SK-MEL-5 (cell line): ENCODE measurements around the gene GDI1. TPM values are rescaled to one million over a fixed set of nuclear protein-coding genes. Genes with fewer than 3 reads are reported as not detected.
"Not testable (repeated sequence)": the region's sequence is repeated elsewhere in the genome, so short reads cannot be mapped to it uniquely, and the experiment has no call there.

Experiments
- DNase-seq: peaks from one replicate; pipeline ENCODE4 v3.0.0-alpha.2; 2016; ENCODE audit warnings: low read depth, low spot score
- in situ Hi-C: cut with HindIII; loops from 2 replicates; pipeline ENCODE4 v1.10.0; 2016; ENCODE audit warnings: low sequenced_read_pairs, high pct_unique_total_duplicates, low pct_unique_long_range_greater_than_20kb
- polyA plus RNA-seq, 2 experiments: library from polyadenylated mRNA; depleted of rRNA; stranded (reverse); fragments of >200 nt; gene quantifications; 2 replicates each; pipeline ENCODE4 v1.2.3, GENCODE V29; 2015
- total RNA-seq: library from RNA; depleted of rRNA; stranded (reverse); fragments of >200 nt; shearing (Covaris generic); gene quantifications from 2 replicates; pipeline ENCODE4 v1.2.3, GENCODE V29; 2014; rRNA removed

GDI1 gene
- total RNA-seq, result 48.8 and 61.9 TPM in 2 replicates
- 97.6 and 117 TPM in 2 replicates for polyA plus RNA-seq (2015; cell fraction: cytosol; rRNA removed)
- polyA plus RNA-seq (2015; cell fraction: nucleus; rRNA removed), result 363 and 472 TPM in 2 replicates

DNA sequence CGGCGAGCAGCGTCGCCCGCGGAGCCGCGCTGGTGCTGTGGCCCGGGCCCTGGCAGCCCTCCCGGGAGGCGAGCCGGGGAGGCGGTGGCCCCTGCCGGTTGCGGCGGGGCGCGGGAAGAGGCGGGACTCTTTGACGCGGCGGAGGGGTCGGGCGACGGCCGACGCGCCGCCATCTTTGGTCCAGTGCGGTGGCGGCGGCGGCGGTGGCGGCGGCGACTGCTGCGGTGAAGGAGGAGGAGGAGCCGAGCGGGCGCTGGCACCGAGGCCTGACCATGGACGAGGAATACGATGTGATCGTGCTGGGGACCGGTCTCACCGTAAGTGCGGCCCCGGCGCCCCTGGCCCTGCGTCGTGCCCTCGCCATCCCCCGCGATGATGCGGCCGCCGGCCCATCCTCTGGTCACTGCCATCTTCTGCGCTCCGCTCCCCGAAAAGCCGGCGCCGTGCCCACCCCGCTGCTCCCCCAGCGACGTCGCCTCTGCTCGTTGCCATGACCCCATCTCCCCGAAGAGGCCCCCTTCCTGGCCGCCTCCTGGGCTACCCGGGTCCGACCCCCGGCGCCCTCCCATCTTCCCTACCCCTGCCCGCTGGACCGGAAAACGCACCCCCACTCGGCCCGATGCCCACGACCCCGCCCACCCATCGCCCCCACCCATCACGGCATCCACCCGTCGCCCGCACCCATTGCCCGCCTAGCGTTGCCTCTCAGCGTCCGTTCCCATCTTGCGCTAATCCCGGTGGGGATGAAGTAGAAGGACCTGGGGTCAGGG lies at the start of gene GDI1:
Gene GDI1 (plus strand): TSS at position 172 of the 770 bp plus-strand sequence. CDS start 101 bp downstream, at position 273.
- in situ Hi-C loops, result no loop called here
- peak; percentile 35 for DNase-seq

DNA sequence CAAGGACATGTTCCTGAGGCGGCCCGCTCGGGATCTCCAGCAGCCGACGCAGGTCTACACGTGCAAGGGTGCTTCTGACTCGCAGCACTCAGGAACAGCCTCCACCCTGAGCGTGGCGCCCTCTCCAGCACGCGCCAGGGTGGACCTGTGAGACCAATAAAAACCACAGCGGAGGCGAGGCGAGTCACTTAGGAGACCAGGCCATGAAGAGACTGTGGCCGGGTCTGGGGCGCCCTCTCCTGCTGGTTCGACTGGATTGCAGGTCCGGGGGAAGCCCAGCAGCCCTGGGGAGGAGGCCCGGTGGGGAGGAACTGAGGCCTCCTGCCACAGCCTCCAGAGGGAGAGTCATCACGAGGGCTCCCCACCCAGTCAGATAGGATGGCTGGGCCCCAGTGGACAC lies 48.9 kb upstream of the GDI1 start:
- in situ Hi-C loops, result not testable (repeated sequence)

DNA sequence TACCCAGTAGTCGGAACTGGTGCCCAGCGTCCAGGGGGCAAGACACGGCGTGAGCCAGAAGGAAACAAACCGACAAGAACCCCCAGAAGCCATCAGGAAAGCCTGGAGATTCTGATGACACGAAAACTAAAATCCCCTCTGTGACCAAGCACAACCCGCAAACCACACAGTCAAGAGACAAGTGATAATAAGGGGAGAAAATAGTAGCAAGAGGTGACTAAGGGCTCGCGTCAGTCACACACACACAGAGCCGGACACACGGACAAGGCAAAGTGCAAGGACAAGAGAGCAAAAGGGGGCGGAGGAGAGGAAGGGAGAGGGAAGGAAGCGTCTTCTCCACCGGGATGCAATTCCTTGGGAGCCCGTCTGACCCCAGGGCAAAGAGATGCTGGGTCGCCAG lies 48.3 kb upstream of the GDI1 start:
- in situ Hi-C loops, DNase-seq: not testable (repeated sequence)

More for the DNA sequence above, 48.9 kb upstream of the GDI1 start:
- not testable (repeated sequence) for DNase-seq

DNA sequence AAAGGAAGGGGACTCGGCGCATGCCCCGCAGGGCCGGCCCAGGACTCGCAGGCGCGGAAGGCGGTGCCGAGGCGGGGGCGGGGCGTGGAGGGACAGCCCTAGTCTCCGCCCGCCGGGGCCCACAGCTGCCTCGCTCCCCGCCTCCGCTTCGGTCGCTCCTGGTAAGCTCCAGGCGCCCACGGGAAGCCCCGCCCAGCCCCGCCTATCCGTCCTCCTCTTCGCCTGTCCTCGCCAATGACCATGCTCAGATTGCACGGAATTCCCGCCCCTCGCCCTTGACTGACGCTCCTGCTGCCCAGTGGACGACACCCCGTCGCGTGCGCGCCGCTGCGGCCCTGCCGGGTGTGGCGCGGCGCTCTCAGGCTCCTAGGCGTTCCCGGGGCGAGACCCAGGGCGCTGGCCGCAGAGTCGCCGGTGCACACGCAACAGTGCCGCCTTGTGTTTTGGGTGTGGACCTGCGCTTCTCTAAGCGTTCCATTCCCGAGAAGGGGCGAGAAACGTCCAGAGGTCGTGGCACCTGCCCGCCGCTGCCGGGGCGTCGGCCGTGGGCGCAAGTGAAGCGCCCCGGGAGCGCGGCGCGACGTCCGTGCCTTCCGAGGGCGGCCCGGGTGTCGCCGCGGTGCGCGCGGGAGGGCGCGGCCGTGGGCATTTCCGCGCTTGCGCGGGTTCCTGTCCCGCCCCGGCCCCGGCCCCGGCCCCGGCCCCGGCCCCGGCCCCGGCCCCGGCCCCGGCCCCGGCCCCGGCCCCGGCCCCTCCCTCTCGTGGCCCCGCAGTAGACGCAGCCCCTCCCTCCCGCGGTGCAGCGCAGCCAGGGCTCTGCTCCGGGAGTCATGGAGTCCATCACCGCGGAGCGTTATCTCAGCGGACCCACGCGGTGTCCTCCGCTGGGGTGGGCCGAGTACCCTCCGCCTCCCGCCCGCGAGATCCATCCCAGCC lies 46.9 kb upstream of the GDI1 start:
- DNase-seq, in situ Hi-C loops: not testable (repeated sequence)

DNA sequence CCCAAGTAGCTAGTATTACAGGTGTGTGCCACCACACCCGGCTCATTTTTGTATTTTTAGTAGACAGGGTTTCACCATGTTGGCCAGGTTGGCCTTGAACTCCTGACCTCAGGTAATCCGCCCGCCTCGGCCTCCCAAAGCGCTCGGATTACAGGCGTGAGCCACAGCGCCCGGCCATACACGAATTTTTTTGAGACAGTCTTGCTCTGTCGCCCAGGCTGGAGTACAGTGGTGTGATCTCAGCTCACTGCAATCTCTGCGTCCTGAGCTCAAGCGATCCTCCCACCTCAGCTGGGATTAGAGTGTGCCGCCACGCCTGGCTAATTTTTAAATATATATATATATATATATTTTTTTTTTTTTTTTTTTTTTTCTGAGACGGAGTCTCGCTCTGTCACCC lies 40.6 kb upstream of the GDI1 start:
- DNase-seq, in situ Hi-C loops: not testable (repeated sequence)

DNA sequence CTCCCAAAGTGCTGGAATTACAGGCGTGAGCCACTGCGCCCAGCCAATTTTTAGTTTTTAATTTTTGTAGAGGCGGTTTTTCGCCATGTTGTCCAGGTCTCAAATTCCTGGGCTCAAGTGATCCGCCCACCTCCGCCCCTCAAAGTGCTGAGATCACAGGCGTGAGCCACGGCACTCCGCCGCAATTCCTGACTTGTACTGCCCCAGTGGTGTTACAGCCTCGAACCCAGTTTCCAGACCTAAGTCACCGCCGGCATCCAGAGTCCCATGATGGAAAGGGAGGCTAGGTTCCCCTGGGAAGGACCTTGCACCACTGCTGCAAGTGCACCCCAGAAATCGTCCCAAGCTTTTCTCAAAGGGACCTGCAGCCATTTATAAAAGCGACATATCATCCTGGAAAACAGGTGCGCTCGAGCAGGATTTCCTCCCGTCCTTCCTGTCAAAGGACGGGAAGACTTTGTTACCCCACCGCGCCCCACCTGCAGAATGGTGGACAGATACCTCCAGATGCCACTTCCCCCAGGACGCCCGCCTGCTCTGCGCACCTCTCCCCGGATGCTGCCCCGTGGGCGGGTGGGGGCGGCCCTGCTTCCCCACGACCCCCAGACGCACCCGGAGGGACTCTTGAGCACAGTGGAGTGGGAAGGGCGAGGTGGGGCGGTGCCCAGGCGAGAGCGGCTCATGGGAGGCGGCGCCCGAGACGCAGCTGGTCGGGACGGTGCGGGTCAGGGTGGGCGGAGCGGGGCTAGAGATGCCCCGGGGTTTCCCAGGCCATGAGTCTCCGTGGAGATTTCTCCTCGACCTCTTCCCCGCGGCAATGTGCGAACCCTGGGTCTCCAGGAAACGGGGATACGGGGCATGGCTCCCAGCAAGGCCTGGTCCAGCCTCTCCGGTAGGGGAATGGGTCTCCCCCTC lies 39.7 kb upstream of the GDI1 start:
- peak; percentile 33 for DNase-seq
- in situ Hi-C loops, result no loop called here

DNA sequence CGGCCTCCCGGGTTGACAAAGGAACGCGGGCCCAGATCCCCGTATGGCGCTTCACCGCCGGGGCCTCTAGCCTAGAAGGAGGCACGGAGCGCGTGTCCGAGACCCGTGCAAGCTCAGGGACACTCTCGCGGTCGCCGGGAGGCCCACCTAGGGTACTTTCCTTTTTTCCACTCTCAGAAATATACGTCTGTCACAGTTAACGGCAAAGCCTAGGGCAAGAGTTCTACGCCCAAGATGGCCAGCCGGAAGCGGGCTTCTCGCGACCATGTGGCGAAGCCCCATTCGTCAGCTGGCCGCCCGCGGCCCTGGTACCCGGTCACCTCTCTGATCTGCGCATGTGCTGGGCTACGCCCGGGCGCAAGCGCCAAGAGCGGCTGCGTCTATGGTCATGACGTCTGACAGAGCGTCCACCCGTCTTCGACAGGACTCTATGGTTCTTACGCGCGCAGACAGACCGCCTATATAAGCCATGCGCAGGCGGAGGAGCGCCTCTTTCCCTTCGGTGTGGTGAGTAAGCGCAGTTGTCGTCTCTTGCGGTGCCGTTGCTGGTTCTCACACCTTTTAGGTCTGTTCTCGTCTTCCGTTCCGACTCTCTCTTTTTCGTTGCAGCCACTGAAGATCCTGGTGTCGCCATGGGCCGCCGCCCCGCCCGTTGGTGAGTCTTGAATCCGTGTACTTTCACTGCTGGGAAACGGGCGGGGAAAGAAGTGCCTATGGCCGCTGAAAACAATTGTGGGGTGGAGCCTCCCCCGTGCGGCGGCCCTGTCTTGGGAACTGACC lies 38.9 kb upstream of the GDI1 start, which contains the start of gene RPL10:
Gene RPL10 (plus strand): TSS at position 490 of the 780 bp plus-strand sequence. CDS start 143 bp downstream, at position 633.
- in situ Hi-C loops, result no loop called here
- peak; percentile 95 for DNase-seq

DNA sequence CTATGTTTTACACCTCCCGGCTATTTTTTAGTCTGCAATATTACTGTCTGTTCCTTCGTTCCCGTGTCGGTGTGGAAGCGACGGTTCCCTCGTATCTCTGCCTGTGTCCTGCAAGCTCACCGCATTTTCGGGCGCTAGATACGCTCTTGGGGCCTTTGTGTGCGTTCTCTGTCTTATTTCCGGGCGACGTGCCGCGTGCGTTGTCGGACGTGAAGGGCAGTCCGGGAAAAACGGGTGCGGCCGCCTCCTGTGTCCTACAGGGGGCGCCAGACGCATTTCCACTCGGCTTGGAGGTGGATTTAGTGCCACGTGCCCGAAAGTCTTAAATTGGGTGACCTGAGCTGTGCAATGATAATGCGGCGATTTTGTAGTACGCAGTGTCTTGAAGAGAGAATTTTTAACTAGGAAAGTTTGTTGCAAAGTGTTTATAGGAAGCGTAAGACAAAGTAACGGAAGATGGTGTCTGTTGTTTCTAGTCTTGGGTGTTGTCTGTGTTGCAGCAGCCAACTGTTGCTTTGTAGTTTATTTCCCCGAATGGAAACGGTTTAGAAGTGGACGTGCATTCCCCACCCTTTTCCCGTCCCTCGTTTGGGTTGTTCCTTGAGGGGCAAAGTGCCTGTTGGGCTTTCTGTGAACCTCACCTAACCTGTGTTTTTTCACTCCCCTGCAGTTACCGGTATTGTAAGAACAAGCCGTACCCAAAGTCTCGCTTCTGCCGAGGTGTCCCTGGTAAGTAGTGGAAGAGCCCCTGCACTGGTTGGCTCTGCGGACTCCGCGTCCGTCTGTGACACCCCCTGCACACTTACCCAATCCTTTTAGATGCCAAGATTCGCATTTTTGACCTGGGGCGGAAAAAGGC lies 38.1 kb upstream of the GDI1 start:
- peak; percentile 79 for DNase-seq
- in situ Hi-C loops, result no loop called here

DNA sequence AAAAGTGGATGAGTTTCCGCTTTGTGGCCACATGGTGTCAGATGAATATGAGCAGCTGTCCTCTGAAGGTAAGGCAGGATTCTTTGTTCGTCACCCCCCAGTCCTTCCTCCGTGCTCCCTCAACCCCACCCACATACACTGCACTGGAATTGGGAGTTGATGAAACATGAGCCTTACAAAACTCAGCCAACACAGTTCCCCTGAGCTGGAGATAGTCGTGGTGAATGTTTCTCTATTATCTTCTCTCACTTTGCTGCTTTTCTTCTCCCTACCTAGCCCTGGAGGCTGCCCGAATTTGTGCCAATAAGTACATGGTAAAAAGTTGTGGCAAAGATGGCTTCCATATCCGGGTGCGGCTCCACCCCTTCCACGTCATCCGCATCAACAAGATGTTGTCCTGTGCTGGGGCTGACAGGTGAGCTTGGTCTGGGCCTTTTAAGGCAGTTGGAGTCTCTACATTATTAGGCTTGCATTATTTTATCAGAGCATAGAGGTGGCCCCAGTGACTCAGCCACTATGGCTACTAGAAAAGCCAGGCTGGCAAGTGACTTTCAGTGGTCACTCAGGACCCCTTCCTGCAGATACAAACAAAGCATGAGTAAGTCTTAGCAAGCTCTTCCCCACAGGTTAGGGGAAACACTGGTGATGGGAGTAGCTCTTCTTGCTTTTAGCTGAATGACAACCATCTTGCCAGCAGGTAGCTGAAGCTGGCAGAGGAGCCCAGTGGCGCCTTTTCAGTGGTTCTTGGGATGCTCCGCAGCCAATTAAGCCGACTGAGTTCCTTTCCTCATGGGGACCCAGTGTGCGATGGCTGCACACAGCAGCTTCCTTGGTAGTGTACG lies 37.2 kb upstream of the GDI1 start:
- in situ Hi-C loops, result no loop called here
- no peak for DNase-seq

DNA sequence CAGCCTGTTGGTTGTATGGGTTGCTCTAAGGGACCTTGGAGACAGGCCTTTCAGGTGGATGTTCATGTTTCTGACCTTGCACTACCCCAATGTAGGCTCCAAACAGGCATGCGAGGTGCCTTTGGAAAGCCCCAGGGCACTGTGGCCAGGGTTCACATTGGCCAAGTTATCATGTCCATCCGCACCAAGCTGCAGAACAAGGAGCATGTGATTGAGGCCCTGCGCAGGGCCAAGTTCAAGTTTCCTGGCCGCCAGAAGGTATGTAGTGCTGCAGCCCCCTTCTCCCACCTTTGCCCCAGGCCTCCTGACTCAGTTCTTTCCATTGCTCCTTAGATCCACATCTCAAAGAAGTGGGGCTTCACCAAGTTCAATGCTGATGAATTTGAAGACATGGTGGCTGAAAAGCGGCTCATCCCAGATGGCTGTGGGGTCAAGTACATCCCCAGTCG lies 36.6 kb upstream of the GDI1 start:
- in situ Hi-C loops, DNase-seq: not testable (repeated sequence)

DNA sequence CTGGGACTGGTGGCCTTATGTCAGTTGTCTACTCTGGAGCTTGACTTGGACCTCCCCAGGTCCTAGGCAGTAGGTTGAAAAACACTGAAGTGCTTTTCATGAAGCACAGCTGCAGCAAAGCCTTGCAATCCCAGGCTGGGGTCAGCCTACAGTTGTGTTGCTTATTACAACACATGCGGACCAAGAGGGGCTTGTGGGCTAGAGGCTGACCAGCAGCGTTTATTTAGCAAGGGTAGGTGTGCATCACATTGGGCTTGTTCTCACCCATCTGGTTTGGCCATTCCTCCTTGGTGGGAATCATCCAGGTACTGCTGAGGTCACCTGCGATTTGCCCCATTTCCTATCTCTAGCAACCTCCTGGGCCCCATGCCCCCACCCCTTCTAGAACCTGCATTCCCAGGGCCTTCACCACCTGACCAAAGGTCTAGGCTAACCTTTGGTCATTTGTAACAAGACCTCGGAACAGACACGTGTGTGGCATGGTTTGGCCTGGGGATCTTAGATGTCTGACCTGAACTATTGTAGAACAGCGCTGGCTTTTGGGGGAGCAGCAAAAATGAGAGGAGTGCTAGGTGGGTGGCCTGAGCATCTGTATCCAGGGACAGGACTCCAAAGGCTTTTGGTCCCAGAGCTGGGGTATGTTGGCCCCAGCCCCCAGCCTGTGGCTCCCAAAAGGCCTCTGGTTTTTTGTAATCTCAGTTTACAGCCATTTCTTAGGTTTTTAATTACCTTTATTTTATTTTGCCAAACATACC lies 35.7 kb upstream of the GDI1 start:
- in situ Hi-C loops, result no loop called here
- peak; percentile 39 for DNase-seq

DNA sequence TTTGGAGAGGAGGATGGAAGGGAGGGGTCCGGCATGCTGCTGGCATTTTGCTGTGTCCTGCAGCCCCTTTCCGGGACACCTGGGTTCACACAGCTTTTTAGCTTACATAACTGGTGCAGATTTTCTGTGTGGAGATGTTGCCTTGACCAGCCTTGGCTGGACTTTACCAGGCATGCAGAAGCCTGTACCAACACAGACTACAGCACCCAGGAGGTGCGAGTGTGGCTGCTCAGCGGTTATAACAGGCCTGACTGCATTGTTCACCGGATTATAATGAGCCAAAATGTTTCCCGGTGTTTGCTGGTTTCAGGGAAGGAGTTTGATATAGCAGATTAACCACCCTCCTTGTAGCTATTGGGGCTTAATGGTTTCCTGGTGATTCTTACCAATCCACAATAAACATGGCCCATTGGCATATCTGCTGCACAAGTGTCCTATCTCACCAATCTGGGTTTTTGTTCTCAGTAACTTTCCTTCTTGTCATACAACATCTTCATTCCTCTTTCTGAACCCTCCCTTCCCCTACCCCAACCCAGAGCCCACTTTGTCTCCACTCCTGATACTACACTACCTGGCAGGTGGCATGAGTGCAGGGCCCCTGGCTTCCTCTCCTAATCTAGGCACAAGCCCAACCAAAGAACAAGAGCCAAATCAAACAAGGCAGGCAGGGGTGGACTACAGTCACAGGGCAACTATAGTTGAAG lies 34.9 kb upstream of the GDI1 start:
- no peak for DNase-seq
- in situ Hi-C loops, result no loop called here

DNA sequence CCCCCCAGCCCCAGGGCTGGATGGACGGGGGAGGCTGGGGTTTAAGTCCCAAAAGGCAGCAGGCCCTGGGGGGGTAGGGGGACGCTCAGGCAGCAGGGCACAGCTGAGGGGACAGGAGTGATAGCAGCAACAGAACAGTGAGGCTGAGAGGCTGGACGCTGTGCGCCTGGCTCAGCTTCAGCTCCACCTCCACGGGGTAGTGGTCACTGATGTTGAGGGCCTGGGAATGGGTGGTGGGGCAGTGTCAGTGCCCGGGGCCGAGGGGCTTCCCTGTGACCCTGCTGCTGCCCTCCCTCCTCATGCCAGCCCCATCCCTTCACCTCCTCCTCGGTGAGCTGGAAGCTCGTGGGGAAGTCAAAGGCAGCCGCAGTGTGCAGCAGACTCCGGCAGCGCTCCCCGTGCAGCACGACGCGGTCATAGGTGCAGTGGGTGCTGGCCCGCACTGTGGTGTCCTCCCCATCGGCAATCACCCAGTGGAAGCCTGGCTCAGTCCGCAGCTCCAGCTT lies 34.3 kb upstream of the GDI1 start:
- DNase-seq, result no peak
- in situ Hi-C loops, result no loop called here
